Stimulated activated CD4-positive, alpha-beta T cell treated with anti-CD3 and anti-CD28 coated beads, TNF-alpha, amount 100 ng/mL, for 4 hours (primary cell): ENCODE measurements around the gene ACSM6.

Experiments
- DNase-seq, 3 experiments: peaks; one replicate each; pipeline ENCODE4 v3.0.0-alpha.2; 2020; ENCODE audit warnings: low read depth in 3 of 3

The ACSM6 gene

GRCh38 chr10:95245425-95246055 is 51.5 kb downstream of the ACSM6 start:
- DNase-seq, result no peak

- DNase-seq, result peak; percentile 9 to 19 (median 14)
These were observed 52.6 kb downstream of the ACSM6 start for GRCh38 chr10:95246582-95247051.

- no peak for DNase-seq
These were observed 53.3 kb downstream of the ACSM6 start for GRCh38 chr10:95247200-95247880.

GRCh38 chr10:95247881-95248583 is 54.0 kb downstream of the ACSM6 start:
- DNase-seq, result no peak

GRCh38 chr10:95248989-95249388 is 55.0 kb downstream of the ACSM6 start:
- no peak for DNase-seq

GRCh38 chr10:95249467-95249866 is 55.4 kb downstream of the ACSM6 start:
- no peak for DNase-seq

- no peak for DNase-seq
These were observed 56.8 kb downstream of the ACSM6 start for GRCh38 chr10:95250856-95251255.

GRCh38 chr10:95253007-95253406 is 59.0 kb downstream of the ACSM6 start:
- no peak for DNase-seq

- no peak for DNase-seq
These were observed 59.6 kb downstream of the ACSM6 start for GRCh38 chr10:95253686-95254085.

- no peak for DNase-seq
These were observed 60.6 kb downstream of the ACSM6 start for GRCh38 chr10:95254629-95255028.

GRCh38 chr10:95256268-95256667 is 62.2 kb downstream of the ACSM6 start:
- DNase-seq, result no peak

GRCh38 chr10:95257849-95258248 is 63.8 kb downstream of the ACSM6 start:
- no peak for DNase-seq

- no peak for DNase-seq
These were observed 66.4 kb downstream of the ACSM6 start for GRCh38 chr10:95260397-95260881.

GRCh38 chr10:95260909-95261552 is 67.0 kb downstream of the ACSM6 start:
- no peak for DNase-seq

GRCh38 chr10:95261926-95262325 is 67.9 kb downstream of the ACSM6 start:
- no peak for DNase-seq

- DNase-seq, result no peak
These were observed 68.9 kb downstream of the ACSM6 start for GRCh38 chr10:95262763-95263518.

GRCh38 chr10:95263864-95264226 is 69.8 kb downstream of the ACSM6 start:
- no peak for DNase-seq

- no peak for DNase-seq
These were observed 70.4 kb downstream of the ACSM6 start for GRCh38 chr10:95264227-95265051.

- DNase-seq, result no peak
These were observed 71.5 kb downstream of the ACSM6 start for GRCh38 chr10:95265572-95265971.

- no peak for DNase-seq
These were observed 72.6 kb downstream of the ACSM6 start for GRCh38 chr10:95266674-95267095.

GRCh38 chr10:95267251-95267650 is 73.2 kb downstream of the ACSM6 start:
- DNase-seq, result no peak
